HG03159 (cell line): ENCODE measurements around the gene SMPDL3A.

ENCODE experiments used
- ATAC-seq: cut with Tn5 transposase; IDR thresholded peaks from one replicate; pipeline ENCODE4 v1.9.1; 2021; ENCODE audit warnings: mild to moderate bottlenecking, moderate library complexity; ENCODE audit not compliant: unreplicated experiment

Gene SMPDL3A

DNA sequence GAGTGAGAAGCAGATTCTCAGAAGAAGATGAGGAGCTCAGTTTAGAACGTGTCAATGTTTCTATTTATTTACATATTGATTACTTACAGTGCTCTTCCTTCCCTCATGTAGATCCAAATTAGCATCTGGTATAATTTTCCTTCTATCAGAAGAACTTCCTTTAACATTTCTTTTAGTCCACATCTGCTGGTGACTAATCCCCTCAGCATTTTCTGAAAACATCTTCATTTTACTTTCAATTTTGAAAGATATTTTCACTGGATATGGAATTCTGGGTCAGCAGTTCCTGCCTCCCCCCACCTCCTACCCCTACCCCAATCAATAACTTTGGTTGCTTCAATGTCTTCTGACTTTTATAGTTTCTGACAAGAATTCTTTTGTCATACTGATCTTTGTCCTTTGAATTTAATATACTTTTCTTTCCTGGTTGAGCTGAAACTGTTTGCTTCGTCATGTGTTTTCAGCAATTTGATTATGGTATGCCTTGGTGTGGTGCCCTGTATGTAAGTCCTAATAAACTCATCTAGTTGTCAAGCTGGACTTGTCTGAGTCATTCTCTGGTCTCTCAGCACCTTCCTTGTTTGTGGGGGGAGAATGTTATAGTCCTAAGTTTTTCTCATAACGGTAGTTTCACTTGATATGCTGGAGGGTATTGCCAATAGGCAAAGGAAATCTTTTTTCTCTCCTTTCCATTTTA lies 57.0 kb downstream of the SMPDL3A start:
- no peak for ATAC-seq

DNA sequence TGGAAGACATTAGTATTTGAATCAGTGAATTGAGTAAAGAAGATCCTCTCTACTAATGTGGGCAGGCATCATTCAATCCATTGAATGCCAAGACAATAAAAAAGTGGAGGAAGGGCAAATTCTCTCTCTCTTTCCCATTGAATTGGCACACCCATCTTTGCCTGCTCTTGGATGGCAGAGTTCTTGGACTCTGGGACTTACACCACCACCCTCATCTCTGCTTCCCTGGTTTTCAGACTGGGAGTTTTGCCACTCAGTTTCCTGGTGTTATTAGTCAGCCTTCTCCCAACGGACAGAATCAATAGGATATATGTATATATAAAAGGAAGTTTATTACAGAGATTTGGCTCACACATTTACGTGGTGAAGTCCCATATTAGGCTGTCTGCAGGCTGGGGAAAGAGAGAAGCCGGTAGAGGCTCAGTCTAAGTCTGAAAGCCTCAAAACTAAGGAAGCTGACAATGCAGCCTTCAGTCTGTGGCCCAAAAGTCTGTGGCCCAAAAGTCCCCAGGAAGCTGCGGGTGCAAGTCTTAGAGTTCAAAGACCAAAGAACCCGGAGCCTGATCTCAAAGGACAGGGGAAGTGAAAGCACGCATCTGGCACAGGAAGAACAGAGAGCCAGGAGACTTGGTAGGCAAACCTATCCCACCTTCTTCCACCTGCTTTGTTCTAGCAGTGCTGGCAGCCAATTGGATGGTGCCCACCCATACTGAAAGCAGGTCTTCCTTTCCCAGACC lies 64.4 kb downstream of the SMPDL3A start:
- peak; percentile 71 for ATAC-seq
